HL-60 (cell line): ENCODE measurements around the gene SCYL3.

Experiments used
- DNase-seq, 2 experiments: peaks; one replicate each; pipeline ENCODE4 v3.0.0-alpha.2; 2010 to 2020; ENCODE audit warnings: low read depth in 1 of 2, low spot score in 1 of 2
- H3K27ac ChIP-seq: fragments of 250-450 bp; sonication (Bioruptor Pico); replicated peaks from 2 replicates; pipeline ENCODE4 v1.5.1; 2020; ENCODE audit warnings: mild to moderate bottlenecking, moderate library complexity
- H3K27me3 ChIP-seq: fragments of 250-450 bp; sonication (Bioruptor Pico); 2 replicates; pipeline ENCODE4 v1.5.1; 2021; ENCODE audit warnings: mild to moderate bottlenecking, moderate library complexity; ENCODE audit not compliant: insufficient read depth, poor library complexity, severe bottlenecking
- H3K4me3 ChIP-seq: replicated peaks from 2 replicates; pipeline ENCODE4 v1.5.1; 2011; ENCODE audit warnings: mild to moderate bottlenecking, control low read depth, low read length; ENCODE audit not compliant: insufficient read depth
- CTCF ChIP-seq: IDR thresholded peaks from one replicate; pipeline ENCODE4 v1.5.1; 2011; ENCODE audit warnings: low read length, control low read depth, inconsistent platforms; ENCODE audit not compliant: insufficient read depth
- GABPA ChIP-seq: IDR thresholded peaks from 2 replicates; pipeline ENCODE4 v1.6.1; 2012; ENCODE audit warnings: low read depth
- POLR2AphosphoS5 ChIP-seq: IDR thresholded peaks from 2 replicates; pipeline ENCODE4 v1.6.1; 2012; ENCODE audit warnings: low read depth
- REST ChIP-seq: IDR thresholded peaks from 2 replicates; pipeline ENCODE4 v1.6.1; 2012; ENCODE audit warnings: low read depth; ENCODE audit not compliant: insufficient replicate concordance
- SPI1 ChIP-seq: IDR thresholded peaks from 2 replicates; pipeline ENCODE4 v1.6.1; 2012; ENCODE audit warnings: low read depth, mild to moderate bottlenecking, borderline replicate concordance

Gene SCYL3

GRCh38 chr1:169848456-169848855, 45.2 kb downstream of the SCYL3 start:
- H3K27ac ChIP-seq, result no peak overlapping the region

GRCh38 chr1:169844941-169845608, 48.6 kb downstream of the SCYL3 start:
- TF ChIP-seq REST, result no peak
- no peak for TF ChIP-seq POLR2AphosphoS5
- no peak for TF ChIP-seq CTCF
- no peak for TF ChIP-seq SPI1
- TF ChIP-seq GABPA, result no peak
- H3K27ac ChIP-seq, result no peak overlapping the region
- no peak for DNase-seq
- no peaks in the 10 kb centered on the region for H3K27me3 ChIP-seq
- H3K4me3 ChIP-seq, result no peak overlapping the region

More at GRCh38 chr1:169848456-169848855, 45.2 kb downstream of the SCYL3 start:
- no peak for TF ChIP-seq GABPA
- TF ChIP-seq SPI1, result no peak
- no peak for TF ChIP-seq POLR2AphosphoS5
- TF ChIP-seq CTCF, result no peak
- no peak for TF ChIP-seq REST
- Histone ChIP-seq H3K27me3 (no peaks in the 10 kb centered on the region), H3K4me3 (no peak overlapping the region)
- DNase-seq, result no peak

- Histone ChIP-seq H3K27ac (no peak overlapping the region), H3K4me3 (no peak overlapping the region), H3K27me3 (no peaks in the 10 kb centered on the region)
- TF ChIP-seq REST, result no peak
- TF ChIP-seq GABPA, result no peak
- no peak for TF ChIP-seq SPI1
- no peak for TF ChIP-seq POLR2AphosphoS5
- TF ChIP-seq CTCF, result no peak
- DNase-seq, result no peak
Observed at GRCh38 chr1:169838942-169839341, 54.8 kb downstream of the SCYL3 start.
